GM23338 (cell line): ENCODE data around the gene LMO1. TPM values are rescaled to one million over a fixed set of nuclear protein-coding genes. Genes with fewer than 3 reads are reported as not detected.

ENCODE experiments used
- ATAC-seq: fragments of 200-7000 bp; cut with Tn5 transposase; 3 replicates; pipeline ENCODE4 v1.9.1; 2020
- DNase-seq: peaks from one replicate; pipeline ENCODE4 v3.0.0-alpha.2; 2015; ENCODE audit warnings: low spot score
- H2AFZ ChIP-seq: fragments of 200-600 bp; sonication (generic); 2 replicates; pipeline ENCODE4 v1.8.0; 2016; ENCODE audit warnings: antibody characterized with exemption, mild to moderate bottlenecking, moderate library complexity
- H3F3A ChIP-seq: fragments of 200-600 bp; sonication (generic); replicated peaks from 2 replicates; pipeline ENCODE4 v1.8.0; 2017; ENCODE audit warnings: antibody characterized with exemption, mixed run types, low read depth
- H3K27ac ChIP-seq: fragments of 200-600 bp; sonication (generic); 2 replicates; pipeline ENCODE4 v1.6.1; 2016; ENCODE audit warnings: low read depth
- H3K27me3 ChIP-seq: fragments of 200-600 bp; sonication (generic); 2 replicates; pipeline ENCODE4 v1.8.0; 2016; ENCODE audit warnings: mild to moderate bottlenecking, mixed run types, moderate library complexity; ENCODE audit not compliant: insufficient read depth
- H3K36me3 ChIP-seq: fragments of 200-600 bp; sonication (generic); 2 replicates; pipeline ENCODE4 v1.8.0; 2016; ENCODE audit warnings: mild to moderate bottlenecking; ENCODE audit not compliant: insufficient read depth
- H3K4me1 ChIP-seq: fragments of 200-600 bp; sonication (generic); 2 replicates; pipeline ENCODE4 v1.8.0; 2016; ENCODE audit warnings: mild to moderate bottlenecking, moderate library complexity; ENCODE audit not compliant: insufficient read depth
- H3K4me2 ChIP-seq: fragments of 200-600 bp; sonication (generic); 2 replicates; pipeline ENCODE4 v1.7.1; 2017; ENCODE audit warnings: mixed run types
- H3K4me3 ChIP-seq: fragments of 200-600 bp; sonication (generic); 2 replicates; pipeline ENCODE4 v1.6.1; 2016; ENCODE audit warnings: mixed run types
- H3K79me2 ChIP-seq: fragments of 200-600 bp; sonication (generic); replicated peaks from 2 replicates; pipeline ENCODE4 v1.8.0; 2017; ENCODE audit warnings: mild to moderate bottlenecking; ENCODE audit not compliant: insufficient read depth
- H3K9me2 ChIP-seq: fragments of 200-600 bp; sonication (generic); 2 replicates; pipeline ENCODE4 v1.8.0; 2017; ENCODE audit not compliant: insufficient read depth
- H4K20me1 ChIP-seq: fragments of 200-600 bp; sonication (generic); replicated peaks from 2 replicates; pipeline ENCODE4 v1.8.0; 2017; ENCODE audit warnings: mild to moderate bottlenecking; ENCODE audit not compliant: insufficient read depth
- H3K27ac Mint-ChIP-seq: 2 replicates; pipeline ENCODE4 v1.8.0; 2020; ENCODE audit warnings: inconsistent platforms, mild to moderate bottlenecking, moderate library complexity, mixed read lengths
- H3K27me3 Mint-ChIP-seq: 3 replicates; pipeline ENCODE4 v1.8.0; 2022; ENCODE audit warnings: low read depth, mild to moderate bottlenecking, moderate library complexity, mixed read lengths, inconsistent platforms; ENCODE audit not compliant: insufficient read depth, poor library complexity
- H3K36me3 Mint-ChIP-seq: 3 replicates; pipeline ENCODE4 v1.8.0; 2021; ENCODE audit warnings: low read depth, mild to moderate bottlenecking, inconsistent platforms, moderate library complexity, mixed read lengths
- H3K4me1 Mint-ChIP-seq: 3 replicates; pipeline ENCODE4 v1.8.0; 2020; ENCODE audit warnings: mild to moderate bottlenecking, inconsistent platforms, mixed read lengths
- H3K4me3 Mint-ChIP-seq: 3 replicates; pipeline ENCODE4 v1.8.0; 2021; ENCODE audit warnings: moderate library complexity, mild to moderate bottlenecking, inconsistent platforms, mixed read lengths
- H3K9me3 Mint-ChIP-seq: 3 replicates; pipeline ENCODE4 v1.8.0; 2020; ENCODE audit warnings: moderate library complexity, mild to moderate bottlenecking, inconsistent platforms, mixed read lengths
- CREB1 ChIP-seq: fragments of 250-450 bp; sonication (Bioruptor Pico); IDR thresholded peaks from 2 replicates; pipeline ENCODE4 v1.5.0; 2020; ENCODE audit warnings: low read depth, mild to moderate bottlenecking, moderate library complexity
- EZH2phosphoT487 ChIP-seq: fragments of 200-600 bp; sonication (generic); IDR thresholded peaks from one replicate; pipeline ENCODE4 v1.8.1; 2018; ENCODE audit warnings: antibody characterized with exemption; ENCODE audit not compliant: unreplicated experiment
- STAT1 ChIP-seq: IDR thresholded peaks from one replicate; pipeline ENCODE4 v1.6.1; 2016; ENCODE audit warnings: antibody characterized with exemption; ENCODE audit not compliant: unreplicated experiment
- polyA plus RNA-seq: library from polyadenylated mRNA; unstranded; fragments of >200 nt; fragmentation: Nextera tagmentation; extraction: Ambion mirVana; gene quantifications from 2 replicates; pipeline ENCODE4 v1.2.1, GENCODE V29; 2016
- total RNA-seq: library from RNA; depleted of rRNA; stranded (reverse); fragments of >200 nt; shearing (Covaris generic); gene quantifications from 2 replicates; pipeline ENCODE4 v1.2.3, GENCODE V29; 2014
- TF ChIP-seq, protein P1 (sequence below): IDR thresholded peaks from one replicate; pipeline ENCODE4 v1.6.1; 2018; ENCODE audit warnings: antibody characterized with exemption; ENCODE audit not compliant: unreplicated experiment
- TF ChIP-seq, protein P2 (sequence below): fragments of 250-450 bp; sonication (Bioruptor Pico); IDR thresholded peaks from 2 replicates; pipeline ENCODE4 v1.5.0; 2020; ENCODE audit warnings: mild to moderate bottlenecking, moderate library complexity
- TF ChIP-seq, protein P3 (sequence below), 2 experiments: fragments of 200-600 bp in 1 of 2; sonication (generic) in 1 of 2; conservative IDR thresholded peaks; 2 replicates each; pipeline versions ENCODE4 v1.5.1 to v1.6.1; 2016 to 2017; ENCODE audit warnings: antibody characterized with exemption in 2 of 2, low read depth in 2 of 2, mild to moderate bottlenecking in 2 of 2, moderate library complexity in 1 of 2

The LMO1 gene
- total and polyA plus RNA-seq, 2 experiments from 2014 or later, result 0.40 TPM; not detected in 1

DNA sequence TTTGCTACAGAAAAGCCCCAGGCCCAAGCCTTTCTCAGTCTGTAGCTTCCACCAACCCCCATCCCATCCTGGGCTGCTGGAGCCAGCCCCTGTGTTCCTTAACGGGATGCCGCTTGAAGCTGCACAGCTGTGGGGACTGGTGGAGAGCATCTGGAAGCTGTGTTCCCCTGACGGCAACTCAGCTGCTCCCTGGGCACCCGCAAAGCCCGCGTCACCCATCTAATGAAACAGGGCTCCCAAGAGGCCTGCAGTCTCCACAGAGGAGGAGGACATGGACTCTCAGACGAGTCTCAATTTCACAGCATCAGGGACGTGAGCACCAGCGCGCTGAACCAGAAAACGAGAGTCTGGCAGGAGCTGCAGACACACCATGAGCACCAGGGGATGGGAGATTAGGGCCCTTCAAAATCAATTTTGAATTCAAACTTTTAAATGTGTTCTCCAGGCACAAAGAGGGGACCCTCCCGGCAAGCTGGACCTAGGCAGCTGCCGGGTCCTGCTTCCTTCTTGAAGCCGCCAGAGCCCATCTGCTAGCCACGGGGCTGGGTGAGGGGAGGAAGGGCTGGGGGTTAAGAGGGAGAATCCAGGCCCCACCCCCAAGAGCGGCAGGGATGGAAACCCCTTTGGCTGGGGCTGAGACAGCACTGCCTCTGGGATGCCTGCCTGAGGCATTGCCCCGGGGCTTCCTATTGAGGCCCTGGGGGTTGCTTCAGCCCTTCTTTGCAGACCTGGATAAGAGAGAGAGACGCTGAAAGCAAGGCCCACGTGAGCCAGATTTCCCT, 21.0 kb downstream of the LMO1 start:
- Histone ChIP-seq H3K4me2 (peak overlapping the region; percentile 62), H2AFZ (peak overlapping the region; percentile 84)
- no peak overlapping the region for H3K4me3 Mint-ChIP-seq

DNA sequence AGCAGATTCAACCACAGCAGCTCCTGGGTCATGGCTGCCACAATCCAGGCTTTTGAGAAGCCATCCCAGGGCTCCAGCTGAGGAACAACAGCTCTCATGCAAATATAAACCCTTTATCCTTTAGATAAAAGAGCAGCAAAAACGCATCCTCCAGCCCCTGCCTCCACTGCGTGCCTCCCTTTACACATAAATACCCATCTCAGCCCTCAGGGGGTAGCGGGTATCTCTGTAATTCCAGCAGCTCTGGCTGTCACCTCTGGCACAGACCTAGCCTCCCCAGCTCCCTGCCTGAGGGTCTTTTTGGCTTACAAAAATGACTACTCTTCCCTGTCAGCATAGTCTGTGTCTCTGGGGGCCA, 21.6 kb downstream of the LMO1 start:
- no peaks in the 10 kb centered on the region for H3K79me2 ChIP-seq
- peak; percentile 45 for DNase-seq
- no peaks in the 10 kb centered on the region for H3K27me3 ChIP-seq
- Mint-ChIP-seq H3K27me3 (peaks cover 13% of the 10 kb centered on the region), H3K4me3 (no peak overlapping the region), H3K4me1 (peaks cover 27% of the 10 kb centered on the region), H3K36me3 (no peaks in the 10 kb centered on the region; the same call in 2 of the 3 replicates), H3K9me3 (peaks cover 3% of the 10 kb centered on the region; the same call in 1 of the 3 replicates), H3K27ac (no peak overlapping the region)
- peak overlapping the region; percentile 62 for H3K4me2 ChIP-seq
- H3F3A ChIP-seq, result 0 out of 2 replicates have a peak, but pooled peaks cover 4% of the 10 kb centered on the region
- H4K20me1 ChIP-seq, result no peaks in the 10 kb centered on the region
- no peak overlapping the region for H3K27ac ChIP-seq
- peak overlapping the region; percentile 84 for H2AFZ ChIP-seq
- ATAC-seq, result peak; percentile 63
- H3K4me1 ChIP-seq, result peaks cover 18% of the 10 kb centered on the region
- no peaks in the 10 kb centered on the region for H3K36me3 ChIP-seq
- no peaks in the 10 kb centered on the region for H3K9me2 ChIP-seq
- H3K4me3 ChIP-seq, result no peak overlapping the region
- TF ChIP-seq CREB1 (CRISPR knock-in tag) (no peak), STAT1 (no peak), EZH2phosphoT487 (no peak)
- TF ChIP-seq, protein P1, sequence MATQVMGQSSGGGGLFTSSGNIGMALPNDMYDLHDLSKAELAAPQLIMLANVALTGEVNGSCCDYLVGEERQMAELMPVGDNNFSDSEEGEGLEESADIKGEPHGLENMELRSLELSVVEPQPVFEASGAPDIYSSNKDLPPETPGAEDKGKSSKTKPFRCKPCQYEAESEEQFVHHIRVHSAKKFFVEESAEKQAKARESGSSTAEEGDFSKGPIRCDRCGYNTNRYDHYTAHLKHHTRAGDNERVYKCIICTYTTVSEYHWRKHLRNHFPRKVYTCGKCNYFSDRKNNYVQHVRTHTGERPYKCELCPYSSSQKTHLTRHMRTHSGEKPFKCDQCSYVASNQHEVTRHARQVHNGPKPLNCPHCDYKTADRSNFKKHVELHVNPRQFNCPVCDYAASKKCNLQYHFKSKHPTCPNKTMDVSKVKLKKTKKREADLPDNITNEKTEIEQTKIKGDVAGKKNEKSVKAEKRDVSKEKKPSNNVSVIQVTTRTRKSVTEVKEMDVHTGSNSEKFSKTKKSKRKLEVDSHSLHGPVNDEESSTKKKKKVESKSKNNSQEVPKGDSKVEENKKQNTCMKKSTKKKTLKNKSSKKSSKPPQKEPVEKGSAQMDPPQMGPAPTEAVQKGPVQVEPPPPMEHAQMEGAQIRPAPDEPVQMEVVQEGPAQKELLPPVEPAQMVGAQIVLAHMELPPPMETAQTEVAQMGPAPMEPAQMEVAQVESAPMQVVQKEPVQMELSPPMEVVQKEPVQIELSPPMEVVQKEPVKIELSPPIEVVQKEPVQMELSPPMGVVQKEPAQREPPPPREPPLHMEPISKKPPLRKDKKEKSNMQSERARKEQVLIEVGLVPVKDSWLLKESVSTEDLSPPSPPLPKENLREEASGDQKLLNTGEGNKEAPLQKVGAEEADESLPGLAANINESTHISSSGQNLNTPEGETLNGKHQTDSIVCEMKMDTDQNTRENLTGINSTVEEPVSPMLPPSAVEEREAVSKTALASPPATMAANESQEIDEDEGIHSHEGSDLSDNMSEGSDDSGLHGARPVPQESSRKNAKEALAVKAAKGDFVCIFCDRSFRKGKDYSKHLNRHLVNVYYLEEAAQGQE, result no peak
- TF ChIP-seq, protein P2, sequence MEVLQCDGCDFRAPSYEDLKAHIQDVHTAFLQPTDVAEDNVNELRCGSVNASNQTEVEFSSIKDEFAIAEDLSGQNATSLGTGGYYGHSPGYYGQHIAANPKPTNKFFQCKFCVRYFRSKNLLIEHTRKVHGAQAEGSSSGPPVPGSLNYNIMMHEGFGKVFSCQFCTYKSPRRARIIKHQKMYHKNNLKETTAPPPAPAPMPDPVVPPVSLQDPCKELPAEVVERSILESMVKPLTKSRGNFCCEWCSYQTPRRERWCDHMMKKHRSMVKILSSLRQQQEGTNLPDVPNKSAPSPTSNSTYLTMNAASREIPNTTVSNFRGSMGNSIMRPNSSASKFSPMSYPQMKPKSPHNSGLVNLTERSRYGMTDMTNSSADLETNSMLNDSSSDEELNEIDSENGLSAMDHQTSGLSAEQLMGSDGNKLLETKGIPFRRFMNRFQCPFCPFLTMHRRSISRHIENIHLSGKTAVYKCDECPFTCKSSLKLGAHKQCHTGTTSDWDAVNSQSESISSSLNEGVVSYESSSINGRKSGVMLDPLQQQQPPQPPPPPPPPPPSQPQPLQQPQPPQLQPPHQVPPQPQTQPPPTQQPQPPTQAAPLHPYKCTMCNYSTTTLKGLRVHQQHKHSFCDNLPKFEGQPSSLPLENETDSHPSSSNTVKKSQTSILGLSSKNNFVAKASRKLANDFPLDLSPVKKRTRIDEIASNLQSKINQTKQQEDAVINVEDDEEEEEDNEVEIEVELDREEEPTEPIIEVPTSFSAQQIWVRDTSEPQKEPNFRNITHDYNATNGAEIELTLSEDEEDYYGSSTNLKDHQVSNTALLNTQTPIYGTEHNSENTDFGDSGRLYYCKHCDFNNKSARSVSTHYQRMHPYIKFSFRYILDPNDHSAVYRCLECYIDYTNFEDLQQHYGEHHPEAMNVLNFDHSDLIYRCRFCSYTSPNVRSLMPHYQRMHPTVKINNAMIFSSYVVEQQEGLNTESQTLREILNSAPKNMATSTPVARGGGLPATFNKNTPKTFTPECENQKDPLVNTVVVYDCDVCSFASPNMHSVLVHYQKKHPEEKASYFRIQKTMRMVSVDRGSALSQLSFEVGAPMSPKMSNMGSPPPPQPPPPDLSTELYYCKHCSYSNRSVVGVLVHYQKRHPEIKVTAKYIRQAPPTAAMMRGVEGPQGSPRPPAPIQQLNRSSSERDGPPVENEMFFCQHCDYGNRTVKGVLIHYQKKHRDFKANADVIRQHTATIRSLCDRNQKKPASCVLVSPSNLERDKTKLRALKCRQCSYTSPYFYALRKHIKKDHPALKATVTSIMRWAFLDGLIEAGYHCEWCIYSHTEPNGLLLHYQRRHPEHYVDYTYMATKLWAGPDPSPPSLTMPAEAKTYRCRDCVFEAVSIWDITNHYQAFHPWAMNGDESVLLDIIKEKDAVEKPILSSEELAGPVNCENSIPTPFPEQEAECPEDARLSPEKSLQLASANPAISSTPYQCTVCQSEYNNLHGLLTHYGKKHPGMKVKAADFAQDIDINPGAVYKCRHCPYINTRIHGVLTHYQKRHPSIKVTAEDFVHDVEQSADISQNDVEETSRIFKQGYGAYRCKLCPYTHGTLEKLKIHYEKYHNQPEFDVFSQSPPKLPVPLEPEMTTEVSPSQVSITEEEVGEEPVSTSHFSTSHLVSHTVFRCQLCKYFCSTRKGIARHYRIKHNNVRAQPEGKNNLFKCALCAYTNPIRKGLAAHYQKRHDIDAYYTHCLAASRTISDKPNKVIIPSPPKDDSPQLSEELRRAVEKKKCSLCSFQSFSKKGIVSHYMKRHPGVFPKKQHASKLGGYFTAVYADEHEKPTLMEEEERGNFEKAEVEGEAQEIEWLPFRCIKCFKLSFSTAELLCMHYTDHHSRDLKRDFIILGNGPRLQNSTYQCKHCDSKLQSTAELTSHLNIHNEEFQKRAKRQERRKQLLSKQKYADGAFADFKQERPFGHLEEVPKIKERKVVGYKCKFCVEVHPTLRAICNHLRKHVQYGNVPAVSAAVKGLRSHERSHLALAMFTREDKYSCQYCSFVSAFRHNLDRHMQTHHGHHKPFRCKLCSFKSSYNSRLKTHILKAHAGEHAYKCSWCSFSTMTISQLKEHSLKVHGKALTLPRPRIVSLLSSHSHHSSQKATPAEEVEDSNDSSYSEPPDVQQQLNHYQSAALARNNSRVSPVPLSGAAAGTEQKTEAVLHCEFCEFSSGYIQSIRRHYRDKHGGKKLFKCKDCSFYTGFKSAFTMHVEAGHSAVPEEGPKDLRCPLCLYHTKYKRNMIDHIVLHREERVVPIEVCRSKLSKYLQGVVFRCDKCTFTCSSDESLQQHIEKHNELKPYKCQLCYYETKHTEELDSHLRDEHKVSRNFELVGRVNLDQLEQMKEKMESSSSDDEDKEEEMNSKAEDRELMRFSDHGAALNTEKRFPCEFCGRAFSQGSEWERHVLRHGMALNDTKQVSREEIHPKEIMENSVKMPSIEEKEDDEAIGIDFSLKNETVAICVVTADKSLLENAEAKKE, result no peak

More for the DNA sequence above, 21.0 kb downstream of the LMO1 start:
- Mint-ChIP-seq H3K27ac (no peak overlapping the region), H3K27me3 (peaks cover 13% of the 10 kb centered on the region), H3K36me3 (no peaks in the 10 kb centered on the region; the same call in 2 of the 3 replicates), H3K9me3 (peaks cover 3% of the 10 kb centered on the region; the same call in 1 of the 3 replicates), H3K4me1 (peaks cover 27% of the 10 kb centered on the region)
- H3K27ac ChIP-seq, result no peak overlapping the region
- no peak for TF ChIP-seq CREB1 (CRISPR knock-in tag)
- TF ChIP-seq, protein P3, sequence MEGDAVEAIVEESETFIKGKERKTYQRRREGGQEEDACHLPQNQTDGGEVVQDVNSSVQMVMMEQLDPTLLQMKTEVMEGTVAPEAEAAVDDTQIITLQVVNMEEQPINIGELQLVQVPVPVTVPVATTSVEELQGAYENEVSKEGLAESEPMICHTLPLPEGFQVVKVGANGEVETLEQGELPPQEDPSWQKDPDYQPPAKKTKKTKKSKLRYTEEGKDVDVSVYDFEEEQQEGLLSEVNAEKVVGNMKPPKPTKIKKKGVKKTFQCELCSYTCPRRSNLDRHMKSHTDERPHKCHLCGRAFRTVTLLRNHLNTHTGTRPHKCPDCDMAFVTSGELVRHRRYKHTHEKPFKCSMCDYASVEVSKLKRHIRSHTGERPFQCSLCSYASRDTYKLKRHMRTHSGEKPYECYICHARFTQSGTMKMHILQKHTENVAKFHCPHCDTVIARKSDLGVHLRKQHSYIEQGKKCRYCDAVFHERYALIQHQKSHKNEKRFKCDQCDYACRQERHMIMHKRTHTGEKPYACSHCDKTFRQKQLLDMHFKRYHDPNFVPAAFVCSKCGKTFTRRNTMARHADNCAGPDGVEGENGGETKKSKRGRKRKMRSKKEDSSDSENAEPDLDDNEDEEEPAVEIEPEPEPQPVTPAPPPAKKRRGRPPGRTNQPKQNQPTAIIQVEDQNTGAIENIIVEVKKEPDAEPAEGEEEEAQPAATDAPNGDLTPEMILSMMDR (conservative IDR thresholded peaks at IDR 0.05; ENCODE audit: low read depth in 2 of 2), result peak in 1 of 2 experiments; percentile 22; a peak in 1 of 4 replicates
- peaks cover 18% of the 10 kb centered on the region for H3K4me1 ChIP-seq
- H3F3A ChIP-seq, result 0 out of 2 replicates have a peak, but pooled peaks cover 4% of the 10 kb centered on the region
- DNase-seq (peak; percentile 62), ATAC-seq (peak; percentile 82)
- H3K79me2 ChIP-seq, result no peaks in the 10 kb centered on the region
- H3K9me2 ChIP-seq, result no peaks in the 10 kb centered on the region
- H3K27me3 ChIP-seq, result no peaks in the 10 kb centered on the region
- H3K36me3 ChIP-seq, result no peaks in the 10 kb centered on the region
- no peaks in the 10 kb centered on the region for H4K20me1 ChIP-seq
- H3K4me3 ChIP-seq, result no peak overlapping the region
